Bone marrow (tissue), 2 donors: ENCODE results near the gene USP38.
"Not testable (repeated sequence)": the region's sequence is repeated elsewhere in the genome, so short reads cannot be mapped to it uniquely, and the experiment has no call there.

Experiments
- DNase-seq, 2 donors: peaks; one replicate each; lab custom pipeline; 2025; lab: John Stamatoyannopoulos, UW

The USP38 gene

GRCh38 chr4:143267690-143268089 lies 83.0 kb downstream of the USP38 start:
- not testable (repeated sequence) for DNase-seq

GRCh38 chr4:143270256-143270838 lies 85.6 kb downstream of the USP38 start:
- no peak for DNase-seq
